ENCODE measurements around the gene ARHGAP25.

The ARHGAP25 gene

GRCh38 chr2:68850524-68850923, 115.9 kb downstream of the ARHGAP25 start:
- Histone ChIP-seq H4K8ac (ENCODE audit: low read depth, low read length) (no peak overlapping the region), H3K27ac (ENCODE audit: low read depth, low read length) (no peak overlapping the region)

GRCh38 chr2:68853035-68853434, 118.4 kb downstream of the ARHGAP25 start:
- no peak overlapping the region for H3K56ac ChIP-seq (ENCODE audit: low read length)
- H3K27me3 ChIP-seq (ENCODE audit: insufficient read depth, low read length, poor library complexity) = no peaks in the 10 kb centered on the region
- no peak overlapping the region for H2BK120ac ChIP-seq (ENCODE audit: low read depth, low read length)
- H3K4ac ChIP-seq (ENCODE audit: low read depth, low read length) = no peak overlapping the region
- no peak for DNase-seq
- no peak overlapping the region for H3K4me2 ChIP-seq (ENCODE audit: low read length)
- H3K27ac ChIP-seq (ENCODE audit: low read depth, low read length) = no peak overlapping the region
- H3K23ac ChIP-seq (ENCODE audit: low read length) = no peak overlapping the region
- no peak overlapping the region for H4K5ac ChIP-seq (ENCODE audit: low read length)
- peaks cover 5% of the 10 kb centered on the region for H3K4me1 ChIP-seq (ENCODE audit: control insufficient read depth, low read depth, low read length)
- H2BK15ac ChIP-seq (replicated peaks; ENCODE audit: low read depth) = no peak overlapping the region
- H3K79me2 ChIP-seq (ENCODE audit: control insufficient read depth, insufficient read depth, low read length) = no peaks in the 10 kb centered on the region
- no peak overlapping the region for H3K9ac ChIP-seq (ENCODE audit: low read length)
- H3K36me3 ChIP-seq (ENCODE audit: control insufficient read depth, insufficient read depth, low read length) = no peaks in the 10 kb centered on the region
- no peak overlapping the region for H4K8ac ChIP-seq (ENCODE audit: low read depth, low read length)
- no peak overlapping the region for H3K4me3 ChIP-seq (ENCODE audit: low read length)
- whole genome bisulfite sequencing (ENCODE audit: extremely low coverage, insufficient coverage, low lambda C conversion rate) = no CpG with 5 or more reads among the region's 2 CpGs
- no peak overlapping the region for H3K18ac ChIP-seq (ENCODE audit: low read length)
- H2BK5ac ChIP-seq (ENCODE audit: low read length) = no peak overlapping the region
- H2AK5ac ChIP-seq (ENCODE audit: low read length) = no peak overlapping the region
- no peaks in the 10 kb centered on the region for H3K79me1 ChIP-seq (ENCODE audit: low read length)

More at GRCh38 chr2:68850524-68850923, 115.9 kb downstream of the ARHGAP25 start:
- Histone ChIP-seq H3K4me1 (ENCODE audit: control insufficient read depth, low read depth, low read length) (peaks cover 5% of the 10 kb centered on the region), H3K79me2 (ENCODE audit: control insufficient read depth, insufficient read depth, low read length) (no peaks in the 10 kb centered on the region), H2BK120ac (ENCODE audit: low read depth, low read length) (no peak overlapping the region), H3K18ac (ENCODE audit: low read length) (no peak overlapping the region), H3K79me1 (ENCODE audit: low read length) (no peaks in the 10 kb centered on the region), H3K4me3 (ENCODE audit: low read length) (no peak overlapping the region), H4K5ac (ENCODE audit: low read length) (no peak overlapping the region), H3K27me3 (ENCODE audit: insufficient read depth, low read length, poor library complexity) (no peaks in the 10 kb centered on the region), H2BK15ac (replicated peaks; ENCODE audit: low read depth) (no peak overlapping the region), H3K23ac (ENCODE audit: low read length) (no peak overlapping the region), H2AK5ac (ENCODE audit: low read length) (no peak overlapping the region), H3K56ac (ENCODE audit: low read length) (no peak overlapping the region), H3K4ac (ENCODE audit: low read depth, low read length) (no peak overlapping the region), H3K36me3 (ENCODE audit: control insufficient read depth, insufficient read depth, low read length) (no peaks in the 10 kb centered on the region), H3K9ac (ENCODE audit: low read length) (no peak overlapping the region), H3K4me2 (ENCODE audit: low read length) (no peak overlapping the region), H2BK5ac (ENCODE audit: low read length) (no peak overlapping the region)
- no CpG with 5 or more reads among the region's 3 CpGs for WGBS (ENCODE audit: extremely low coverage, insufficient coverage, low lambda C conversion rate)
- DNase-seq = peak; percentile 5

- Histone ChIP-seq H3K79me2 (ENCODE audit: control insufficient read depth, insufficient read depth, low read length) (no peaks in the 10 kb centered on the region), H3K27me3 (ENCODE audit: insufficient read depth, low read length, poor library complexity) (no peaks in the 10 kb centered on the region), H2BK15ac (replicated peaks; ENCODE audit: low read depth) (no peak overlapping the region), H2BK5ac (ENCODE audit: low read length) (no peak overlapping the region), H2BK120ac (ENCODE audit: low read depth, low read length) (no peak overlapping the region), H3K56ac (ENCODE audit: low read length) (no peak overlapping the region), H3K18ac (ENCODE audit: low read length) (no peak overlapping the region), H3K4me3 (ENCODE audit: low read length) (no peak overlapping the region), H3K23ac (ENCODE audit: low read length) (no peak overlapping the region), H3K9ac (ENCODE audit: low read length) (no peak overlapping the region), H3K4ac (ENCODE audit: low read depth, low read length) (no peak overlapping the region), H3K27ac (ENCODE audit: low read depth, low read length) (no peak overlapping the region), H3K4me2 (ENCODE audit: low read length) (no peak overlapping the region), H4K8ac (ENCODE audit: low read depth, low read length) (no peak overlapping the region), H3K36me3 (ENCODE audit: control insufficient read depth, insufficient read depth, low read length) (no peaks in the 10 kb centered on the region), H4K5ac (ENCODE audit: low read length) (no peak overlapping the region), H3K4me1 (ENCODE audit: control insufficient read depth, low read depth, low read length) (peaks cover 5% of the 10 kb centered on the region), H3K79me1 (ENCODE audit: low read length) (no peaks in the 10 kb centered on the region), H2AK5ac (ENCODE audit: low read length) (no peak overlapping the region)
- peak; percentile 21 for DNase-seq
- WGBS (ENCODE audit: extremely low coverage, insufficient coverage, low lambda C conversion rate) = no CpG with 5 or more reads among the region's 4 CpGs
Measured at GRCh38 chr2:68853915-68854314, 119.3 kb downstream of the ARHGAP25 start.

- no peak overlapping the region for H3K4ac ChIP-seq (ENCODE audit: low read depth, low read length)
- H2AK5ac ChIP-seq (ENCODE audit: low read length) = no peak overlapping the region
- no peak overlapping the region for H3K27ac ChIP-seq (ENCODE audit: low read depth, low read length)
- no peak overlapping the region for H3K23ac ChIP-seq (ENCODE audit: low read length)
- H3K4me3 ChIP-seq (ENCODE audit: low read length) = no peak overlapping the region
- H3K18ac ChIP-seq (ENCODE audit: low read length) = no peak overlapping the region
- H3K9ac ChIP-seq (ENCODE audit: low read length) = no peak overlapping the region
- peaks cover 5% of the 10 kb centered on the region for H3K4me1 ChIP-seq (ENCODE audit: control insufficient read depth, low read depth, low read length)
- H2BK15ac ChIP-seq (replicated peaks; ENCODE audit: low read depth) = no peak overlapping the region
- H3K36me3 ChIP-seq (ENCODE audit: control insufficient read depth, insufficient read depth, low read length) = no peaks in the 10 kb centered on the region
- no peak for DNase-seq
- no peaks in the 10 kb centered on the region for H3K79me1 ChIP-seq (ENCODE audit: low read length)
- no peak overlapping the region for H4K5ac ChIP-seq (ENCODE audit: low read length)
- H3K56ac ChIP-seq (ENCODE audit: low read length) = no peak overlapping the region
- H4K8ac ChIP-seq (ENCODE audit: low read depth, low read length) = no peak overlapping the region
- no peaks in the 10 kb centered on the region for H3K79me2 ChIP-seq (ENCODE audit: control insufficient read depth, insufficient read depth, low read length)
- H2BK5ac ChIP-seq (ENCODE audit: low read length) = no peak overlapping the region
- no peak overlapping the region for H3K4me2 ChIP-seq (ENCODE audit: low read length)
- H3K27me3 ChIP-seq (ENCODE audit: insufficient read depth, low read length, poor library complexity) = no peaks in the 10 kb centered on the region
- H2BK120ac ChIP-seq (ENCODE audit: low read depth, low read length) = no peak overlapping the region
Measured at GRCh38 chr2:68854476-68854875, 119.9 kb downstream of the ARHGAP25 start.

GRCh38 chr2:68855550-68855949, 120.9 kb downstream of the ARHGAP25 start:
- Histone ChIP-seq H3K4me3 (ENCODE audit: low read length) (no peak overlapping the region), H3K27me3 (ENCODE audit: insufficient read depth, low read length, poor library complexity) (no peaks in the 10 kb centered on the region), H3K36me3 (ENCODE audit: control insufficient read depth, insufficient read depth, low read length) (no peaks in the 10 kb centered on the region), H2BK5ac (ENCODE audit: low read length) (no peak overlapping the region), H3K4me2 (ENCODE audit: low read length) (no peak overlapping the region), H4K5ac (ENCODE audit: low read length) (no peak overlapping the region), H2AK5ac (ENCODE audit: low read length) (no peak overlapping the region), H4K8ac (ENCODE audit: low read depth, low read length) (no peak overlapping the region), H3K56ac (ENCODE audit: low read length) (no peak overlapping the region), H2BK120ac (ENCODE audit: low read depth, low read length) (no peak overlapping the region), H2BK15ac (replicated peaks; ENCODE audit: low read depth) (no peak overlapping the region), H3K27ac (ENCODE audit: low read depth, low read length) (no peak overlapping the region), H3K9ac (ENCODE audit: low read length) (no peak overlapping the region), H3K79me1 (ENCODE audit: low read length) (no peaks in the 10 kb centered on the region), H3K4ac (ENCODE audit: low read depth, low read length) (no peak overlapping the region), H3K4me1 (ENCODE audit: control insufficient read depth, low read depth, low read length) (peaks cover 2% of the 10 kb centered on the region), H3K79me2 (ENCODE audit: control insufficient read depth, insufficient read depth, low read length) (no peaks in the 10 kb centered on the region), H3K23ac (ENCODE audit: low read length) (no peak overlapping the region), H3K18ac (ENCODE audit: low read length) (no peak overlapping the region)
- no peak for DNase-seq
- no CpG with 5 or more reads among the region's 3 CpGs for WGBS (ENCODE audit: extremely low coverage, insufficient coverage, low lambda C conversion rate)

- no peaks in the 10 kb centered on the region for H3K79me1 ChIP-seq (ENCODE audit: low read length)
- H3K4me1 ChIP-seq (ENCODE audit: control insufficient read depth, low read depth, low read length) = no peaks in the 10 kb centered on the region
- no CpG with 5 or more reads among the region's 3 CpGs for WGBS (ENCODE audit: extremely low coverage, insufficient coverage, low lambda C conversion rate)
- H2BK5ac ChIP-seq (ENCODE audit: low read length) = no peak overlapping the region
- H3K4ac ChIP-seq (ENCODE audit: low read depth, low read length) = no peak overlapping the region
- no peak overlapping the region for H3K4me2 ChIP-seq (ENCODE audit: low read length)
- no peaks in the 10 kb centered on the region for H3K36me3 ChIP-seq (ENCODE audit: control insufficient read depth, insufficient read depth, low read length)
- H3K56ac ChIP-seq (ENCODE audit: low read length) = no peak overlapping the region
- H3K79me2 ChIP-seq (ENCODE audit: control insufficient read depth, insufficient read depth, low read length) = no peaks in the 10 kb centered on the region
- no peak overlapping the region for H3K4me3 ChIP-seq (ENCODE audit: low read length)
- H3K9ac ChIP-seq (ENCODE audit: low read length) = no peak overlapping the region
- DNase-seq = no peak
- no peak overlapping the region for H3K23ac ChIP-seq (ENCODE audit: low read length)
- no peak overlapping the region for H3K18ac ChIP-seq (ENCODE audit: low read length)
- H2BK15ac ChIP-seq (replicated peaks; ENCODE audit: low read depth) = no peak overlapping the region
- H2BK120ac ChIP-seq (ENCODE audit: low read depth, low read length) = no peak overlapping the region
- no peak overlapping the region for H4K8ac ChIP-seq (ENCODE audit: low read depth, low read length)
- no peaks in the 10 kb centered on the region for H3K27me3 ChIP-seq (ENCODE audit: insufficient read depth, low read length, poor library complexity)
- H2AK5ac ChIP-seq (ENCODE audit: low read length) = no peak overlapping the region
- H3K27ac ChIP-seq (ENCODE audit: low read depth, low read length) = no peak overlapping the region
- no peak overlapping the region for H4K5ac ChIP-seq (ENCODE audit: low read length)
Measured at GRCh38 chr2:68857202-68857845, 122.7 kb downstream of the ARHGAP25 start.
